Activated CD8-positive, alpha-beta memory T cell treated with anti-CD3 and anti-CD28 coated beads, Interleukin-2, amount 50 U/mL, for 48 hours (primary cell): ENCODE data around the gene C5orf34.
A peak's percentile ranks its signal among the peaks of the same experiment; 100 is the strongest.
"Not testable (repeated sequence)": the region's sequence is repeated elsewhere in the genome, so short reads cannot be mapped to it uniquely, and the experiment has no call there.

Source experiments
- DNase-seq: peaks from one replicate; pipeline ENCODE4 v3.0.0-alpha.2; 2020

The C5orf34 gene

GRCh38 chr5:43511062-43511461 lies 3.9 kb downstream of the C5orf34 start:
- DNase-seq = not testable (repeated sequence)

GRCh38 chr5:43498581-43498980 lies 16.4 kb downstream of the C5orf34 start:
- DNase-seq = no peak

GRCh38 chr5:43497311-43498104 lies 17.4 kb downstream of the C5orf34 start:
- DNase-seq = no peak

GRCh38 chr5:43491326-43491725 lies 23.6 kb downstream of the C5orf34 start:
- no peak for DNase-seq

GRCh38 chr5:43486353-43486752 lies 28.6 kb downstream of the C5orf34 start:
- no peak for DNase-seq

- no peak for DNase-seq
Observed at GRCh38 chr5:43485406-43485805, 29.5 kb downstream of the C5orf34 start.

GRCh38 chr5:43484106-43484849 lies 30.7 kb downstream of the C5orf34 start:
- peak; percentile 89 for DNase-seq

- peak; percentile 90 for DNase-seq
Observed at GRCh38 chr5:43483298-43484105, 31.4 kb downstream of the C5orf34 start, which contains the start of gene TMEM267. Gene TMEM267, minus strand, starts transcription at chr5:43483865. Its CDS starts 29,896 bp downstream, at chr5:43453969.

GRCh38 chr5:43482490-43483297 lies 32.3 kb downstream of the C5orf34 start:
- DNase-seq = no peak

- no peak for DNase-seq
Observed at GRCh38 chr5:43469671-43470391, 45.1 kb downstream of the C5orf34 start.

GRCh38 chr5:43467100-43467499 lies 47.8 kb downstream of the C5orf34 start:
- no peak for DNase-seq

- not testable (repeated sequence) for DNase-seq
Observed at GRCh38 chr5:43465455-43465854, 49.5 kb downstream of the C5orf34 start.

GRCh38 chr5:43461066-43461465 lies 53.9 kb downstream of the C5orf34 start:
- DNase-seq = no peak

- no peak for DNase-seq
Observed at GRCh38 chr5:43456556-43456955, 58.4 kb downstream of the C5orf34 start.

GRCh38 chr5:43441575-43441974 lies 73.4 kb downstream of the C5orf34 start:
- DNase-seq = not testable (repeated sequence)

GRCh38 chr5:43437062-43437660 lies 77.8 kb downstream of the C5orf34 start:
- no peak for DNase-seq
